Measurements from ENCODE around the gene SGMS1. TPM values are rescaled to one million over a fixed set of nuclear protein-coding genes. Genes with fewer than 3 reads are reported as not detected.

The SGMS1 gene
- total RNA-seq, 4 donors from 2014 or later = 80.8 to 98.9 (median 90.7) TPM

- intact Hi-C loops (cut with DNase I) = no loop called here
- Histone ChIP-seq H3K36me3 (no peaks in the 10 kb centered on the region), H3K4me3 (replicated peaks in 1 of 3) (no peak overlapping the region), H3K4me1 (no peaks in the 10 kb centered on the region), H3K27ac (no peak overlapping the region), H3K9me3 (no peaks in the 10 kb centered on the region), H3K27me3 (no peaks in the 10 kb centered on the region)
- TF ChIP-seq POLR2A (IDR thresholded peaks at IDR 0.05) (no peak), CTCF (IDR thresholded peaks at IDR 0.05) (no peak)
- no peak for DNase-seq
- 84 to 88% methylated on average over 3 of the region's 3 CpGs for WGBS, 2 donors
These were observed 307.6 kb downstream of the SGMS1 start for GRCh38 chr10:50316174-50316573.

- Histone ChIP-seq H3K27ac (no peak overlapping the region), H3K27me3 (no peaks in the 10 kb centered on the region), H3K9me3 (no peaks in the 10 kb centered on the region), H3K36me3 (peaks cover 0 to 3% of the 10 kb centered on the region in 2 donors), H3K4me3 (replicated peaks in 1 of 3) (no peak overlapping the region), H3K4me1 (no peaks in the 10 kb centered on the region)
- DNase-seq = no peak
- intact Hi-C loops (cut with DNase I) = no loop called here
- TF ChIP-seq POLR2A (IDR thresholded peaks at IDR 0.05) (no peak), CTCF (IDR thresholded peaks at IDR 0.05) (no peak)
These were observed 308.3 kb downstream of the SGMS1 start for GRCh38 chr10:50315424-50315823.

- Histone ChIP-seq H3K4me3 (replicated peaks in 1 of 3) (no peak overlapping the region), H3K9me3 (no peaks in the 10 kb centered on the region), H3K27me3 (no peaks in the 10 kb centered on the region), H3K27ac (no peak overlapping the region), H3K36me3 (peaks cover 7 to 8% of the 10 kb centered on the region in 2 donors), H3K4me1 (no peaks in the 10 kb centered on the region)
- intact Hi-C loops (cut with DNase I) = no loop called here
- TF ChIP-seq CTCF (IDR thresholded peaks at IDR 0.05) = no peak
- no peak for TF ChIP-seq POLR2A (IDR thresholded peaks at IDR 0.05)
- WGBS, 2 donors = 97 to 98% methylated on average over 10 of the region's 10 CpGs
- DNase-seq = no peak
These were observed 309.3 kb downstream of the SGMS1 start for GRCh38 chr10:50314169-50315071.

- H3K27me3 ChIP-seq = no peaks in the 10 kb centered on the region
- no peak for DNase-seq
- H3K4me1 ChIP-seq = no peaks in the 10 kb centered on the region
- WGBS, 2 donors = 92 to 96% methylated on average over 10 of the region's 10 CpGs
- H3K36me3 ChIP-seq = peaks cover 7 to 8% of the 10 kb centered on the region in 2 donors
- TF ChIP-seq POLR2A (IDR thresholded peaks at IDR 0.05) (no peak), CTCF (IDR thresholded peaks at IDR 0.05) (no peak)
- no peaks in the 10 kb centered on the region for H3K9me3 ChIP-seq
- H3K4me3 ChIP-seq (replicated peaks in 1 of 3) = no peak overlapping the region
- intact Hi-C loops (cut with DNase I) = no loop called here
- H3K27ac ChIP-seq = no peak overlapping the region
These were observed 311.0 kb downstream of the SGMS1 start for GRCh38 chr10:50312464-50313437.
